GM18498 (cell line): ENCODE measurements around the gene KLC4.
"Not testable (repeated sequence)": the region's sequence is repeated elsewhere in the genome, so short reads cannot be mapped to it uniquely, and the experiment has no call there.

Experiments
- ATAC-seq: cut with Tn5 transposase; IDR thresholded peaks from one replicate; pipeline ENCODE4 v1.9.1; 2021; ENCODE audit warnings: mild to moderate bottlenecking, moderate library complexity; ENCODE audit not compliant: unreplicated experiment

KLC4 gene

GRCh38 chr6:43090559-43090956 is 31.1 kb downstream of the KLC4 start:
- no peak for ATAC-seq

- no peak for ATAC-seq
Measured at GRCh38 chr6:43091020-43091419, 31.6 kb downstream of the KLC4 start.

DNA sequence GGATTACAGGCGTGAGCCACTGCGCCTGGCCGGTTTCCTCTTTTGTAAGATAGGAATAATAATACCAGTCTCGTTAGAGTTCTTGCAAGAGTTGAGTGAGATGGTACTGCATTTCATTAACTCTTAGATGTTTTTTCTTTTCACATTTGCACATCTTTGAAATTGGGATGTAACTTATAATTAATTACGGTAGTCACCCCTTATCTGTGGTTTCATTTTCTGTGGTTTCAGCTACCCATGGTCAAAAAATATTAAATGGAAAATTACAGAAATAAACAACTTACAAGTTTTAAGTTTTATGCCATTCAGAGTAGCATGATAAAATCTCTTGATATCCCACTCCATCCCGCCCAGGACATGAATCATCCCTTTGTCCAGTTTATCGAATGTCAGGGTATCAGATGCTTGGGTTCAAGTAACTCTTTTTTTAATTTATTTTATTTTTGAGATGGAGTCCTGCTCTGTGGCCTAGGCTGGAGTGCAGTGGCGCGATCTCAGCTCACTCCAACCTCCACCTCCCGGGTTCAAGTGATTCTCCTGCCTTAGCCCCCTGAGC is 32.1 kb downstream of the KLC4 start:
- no peak for ATAC-seq

DNA sequence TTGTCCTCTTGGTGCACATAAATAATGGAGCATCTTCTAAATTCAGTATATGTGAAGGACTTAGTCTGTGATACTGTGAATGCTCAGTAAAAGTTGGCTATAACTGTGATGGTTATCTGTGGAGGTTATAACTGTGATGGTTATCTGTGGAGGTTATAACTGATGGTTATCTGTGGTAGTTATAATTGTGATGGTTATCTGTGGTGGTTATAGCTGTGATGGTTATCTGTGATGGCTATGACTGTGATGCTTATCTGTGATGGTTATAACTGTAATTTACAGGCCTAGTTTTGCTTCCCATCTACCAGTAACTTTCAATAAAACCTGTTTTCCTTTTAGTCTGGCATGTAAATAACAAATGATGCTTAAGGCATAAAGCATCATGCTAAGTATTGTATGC is 33.2 kb downstream of the KLC4 start:
- ATAC-seq, result no peak

DNA sequence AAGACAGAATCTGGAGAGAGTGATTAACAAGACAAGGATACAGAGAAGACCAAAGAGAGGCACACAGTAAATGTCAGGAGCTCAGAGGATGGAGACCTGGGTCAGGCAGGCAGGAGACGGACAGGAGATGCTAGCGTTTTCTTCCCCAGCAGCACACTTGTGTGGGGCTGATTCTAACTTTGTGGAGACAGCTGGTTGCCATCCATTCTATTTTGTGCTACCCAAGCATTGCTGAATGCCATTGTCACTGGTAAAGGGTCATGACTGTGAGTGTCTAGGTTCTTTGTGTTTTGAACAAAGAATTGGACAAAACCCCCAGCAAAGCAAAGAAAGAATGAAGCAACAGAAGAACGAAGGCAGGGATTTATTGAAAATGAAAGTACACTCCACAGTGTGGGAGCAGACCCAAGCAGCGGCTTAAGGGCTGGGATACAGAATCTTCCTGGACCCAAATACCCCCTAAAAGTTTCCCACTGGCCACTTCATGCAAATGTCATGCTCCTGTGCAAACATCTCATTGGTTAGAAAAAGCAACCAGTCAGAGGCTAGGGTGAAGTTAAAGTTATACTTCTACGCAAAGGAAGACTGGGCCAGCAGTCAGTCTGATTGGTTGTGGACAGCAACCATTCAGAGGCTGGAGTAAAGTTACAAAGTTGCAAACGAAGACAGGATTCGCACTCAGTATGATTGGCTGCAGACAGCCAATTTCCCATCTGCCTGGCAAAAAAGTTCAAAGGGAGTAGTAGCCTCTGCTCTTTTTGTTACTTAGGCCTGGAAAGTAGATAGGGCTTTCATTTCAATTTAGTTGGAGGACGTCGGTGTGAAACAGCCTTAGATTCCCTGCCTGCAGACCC is 34.2 kb downstream of the KLC4 start:
- no peak for ATAC-seq

GRCh38 chr6:43095939-43096338 is 36.5 kb downstream of the KLC4 start:
- no peak for ATAC-seq

GRCh38 chr6:43096451-43097097 is 37.1 kb downstream of the KLC4 start:
- no peak for ATAC-seq

DNA sequence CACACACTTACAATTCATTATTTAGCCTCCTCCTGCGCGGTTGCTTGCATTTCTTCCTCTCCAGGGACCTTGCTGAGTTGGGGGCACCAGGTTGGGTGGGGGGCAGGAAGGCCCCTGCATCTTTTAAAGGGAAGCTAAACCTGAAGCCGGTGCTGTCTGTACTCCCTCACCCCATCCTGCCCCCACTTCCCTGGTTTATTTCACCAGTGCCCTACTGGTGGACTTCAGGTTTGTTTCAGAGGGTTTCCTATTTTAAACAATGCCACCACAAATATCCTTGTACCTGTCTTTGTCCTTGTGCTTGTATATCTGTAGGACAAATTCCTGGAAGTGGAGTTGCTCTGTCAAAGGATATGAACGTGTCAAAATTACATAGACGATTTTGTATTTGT is 37.7 kb downstream of the KLC4 start:
- no peak for ATAC-seq

DNA sequence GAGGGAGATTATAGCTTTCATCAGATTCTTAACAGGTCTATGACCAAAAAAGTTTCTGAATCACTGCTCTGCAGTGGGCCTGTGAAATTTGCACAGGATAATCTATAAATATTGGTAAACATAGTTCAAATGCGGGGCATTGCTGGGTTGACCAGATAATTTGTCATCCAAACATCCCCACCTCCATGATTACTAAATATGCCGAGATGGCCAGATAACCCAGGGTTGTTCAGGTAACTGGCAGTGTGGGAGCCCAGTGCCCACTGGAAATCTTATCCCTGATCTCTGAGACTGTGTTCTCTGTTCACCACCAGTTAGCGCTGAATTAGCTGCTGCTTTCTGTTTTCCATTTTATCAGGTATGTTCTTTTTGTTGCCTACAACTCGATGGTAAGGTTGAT is 38.1 kb downstream of the KLC4 start:
- ATAC-seq, result no peak

DNA sequence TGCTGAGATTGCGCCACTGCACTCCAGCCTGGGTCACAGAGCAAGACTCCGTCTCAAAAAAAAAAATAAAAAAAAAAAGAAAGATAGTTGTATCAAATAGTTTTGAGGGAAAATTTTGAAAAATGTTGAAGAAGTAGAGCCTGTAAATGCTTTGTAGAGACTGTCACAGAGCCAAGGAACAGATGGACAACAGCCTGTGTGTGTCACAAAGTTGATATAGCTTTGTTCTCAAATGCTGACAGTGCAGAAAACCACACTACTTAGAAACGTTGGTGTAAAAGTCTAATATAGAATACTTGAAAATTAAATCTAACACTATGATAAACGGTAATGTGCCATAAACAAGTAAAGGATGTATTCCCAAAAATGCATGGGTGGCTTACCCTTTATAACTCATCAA is 42.1 kb downstream of the KLC4 start:
- ATAC-seq, result no peak

DNA sequence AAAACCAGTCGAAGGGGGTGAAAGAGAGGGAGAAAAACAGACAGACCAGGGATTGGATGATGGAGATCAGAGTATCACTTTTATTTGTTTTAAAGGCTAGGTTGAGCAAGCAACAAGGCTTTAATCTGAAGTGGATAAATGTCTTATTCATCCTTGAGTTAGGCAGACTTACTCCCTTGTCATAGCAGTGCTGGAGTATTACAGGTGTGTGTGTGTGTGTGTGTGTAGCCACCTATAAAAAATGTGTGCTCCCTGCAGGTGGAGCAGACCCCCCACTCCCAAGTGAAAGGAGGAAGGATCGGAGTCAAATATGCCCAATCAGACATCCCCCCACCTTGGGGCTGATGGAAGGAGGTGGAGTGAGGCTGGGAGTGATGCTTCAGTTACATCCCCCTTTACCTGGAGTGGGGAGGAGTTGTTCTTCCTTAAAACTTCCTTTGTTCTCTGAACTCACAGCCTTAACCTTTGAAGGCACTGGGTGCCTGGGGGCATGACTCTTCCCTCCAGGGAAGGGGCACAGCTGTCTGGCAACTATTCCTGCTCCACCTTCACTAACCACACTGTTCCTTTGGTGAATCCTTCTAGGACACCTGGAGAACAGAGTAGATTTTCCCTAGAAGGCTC is 43.9 kb downstream of the KLC4 start:
- ATAC-seq, result no peak

- no peak for ATAC-seq
Measured at GRCh38 chr6:43105538-43106222, 46.2 kb downstream of the KLC4 start.

- no peak for ATAC-seq
Measured at GRCh38 chr6:43107344-43108062, 48.1 kb downstream of the KLC4 start.

DNA sequence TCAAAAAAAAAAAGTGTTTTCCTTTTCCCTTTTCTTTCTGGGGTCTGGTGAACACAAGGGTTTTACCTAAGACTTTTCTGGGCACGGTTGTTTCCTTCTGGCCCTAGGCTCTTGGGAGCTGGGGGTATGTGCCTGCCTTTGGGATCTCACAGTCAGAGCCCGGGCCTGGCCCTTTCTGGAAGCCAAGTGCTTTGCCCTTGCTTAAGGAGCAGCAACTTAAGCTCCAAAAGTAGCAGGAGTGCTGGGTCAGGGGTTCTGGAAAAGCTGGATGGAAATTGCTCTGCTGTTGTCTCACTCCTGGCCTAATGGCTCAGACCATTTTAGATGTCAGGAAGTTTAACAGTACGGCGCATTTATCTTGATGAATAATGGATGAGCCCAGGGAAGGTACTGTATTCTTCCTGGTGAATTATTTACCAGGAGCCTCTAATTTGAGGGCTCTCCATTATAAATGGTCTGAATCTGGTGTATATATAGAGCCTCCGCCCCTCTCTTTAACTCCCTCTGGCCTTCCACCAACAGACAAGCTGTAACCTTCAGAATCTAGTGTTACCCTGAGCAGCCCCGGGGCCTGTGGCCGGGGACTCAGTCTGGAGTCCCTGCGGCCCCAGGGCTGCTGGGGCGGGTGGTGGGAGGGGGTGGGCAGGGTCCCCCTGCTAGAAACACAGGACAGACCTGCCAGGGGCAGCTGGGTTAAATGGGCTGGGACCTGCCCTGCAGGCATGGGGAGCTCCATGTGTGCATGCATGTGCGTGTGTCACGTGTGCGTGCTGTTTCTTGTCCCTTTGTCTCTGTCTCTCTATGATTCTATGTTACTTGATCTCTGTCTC is 54.2 kb downstream of the KLC4 start:
- no peak for ATAC-seq

- ATAC-seq, result no peak
Measured at GRCh38 chr6:43115365-43115764, 55.9 kb downstream of the KLC4 start.

GRCh38 chr6:43117466-43117865 is 58.0 kb downstream of the KLC4 start:
- not testable (repeated sequence) for ATAC-seq

DNA sequence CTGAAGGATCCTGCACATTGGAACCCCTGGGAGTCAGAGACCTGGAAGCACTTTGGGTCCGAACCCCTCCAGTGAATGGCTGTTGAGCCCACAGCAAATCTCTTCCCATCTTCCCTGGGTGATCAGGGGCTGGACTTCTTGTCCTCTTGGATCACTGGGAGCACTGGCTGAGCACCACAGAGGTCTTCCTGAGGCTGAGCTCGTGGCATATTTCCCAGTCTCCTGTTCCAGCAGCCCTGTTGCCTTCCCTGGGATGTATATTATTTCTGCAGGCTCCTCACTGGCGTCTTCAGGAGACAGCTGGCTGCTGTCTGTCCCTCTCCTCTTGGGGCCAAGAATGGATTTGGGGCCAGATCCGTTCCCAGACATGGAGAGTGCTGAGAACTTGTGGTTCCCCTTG is 60.1 kb downstream of the KLC4 start:
- ATAC-seq, result no peak

DNA sequence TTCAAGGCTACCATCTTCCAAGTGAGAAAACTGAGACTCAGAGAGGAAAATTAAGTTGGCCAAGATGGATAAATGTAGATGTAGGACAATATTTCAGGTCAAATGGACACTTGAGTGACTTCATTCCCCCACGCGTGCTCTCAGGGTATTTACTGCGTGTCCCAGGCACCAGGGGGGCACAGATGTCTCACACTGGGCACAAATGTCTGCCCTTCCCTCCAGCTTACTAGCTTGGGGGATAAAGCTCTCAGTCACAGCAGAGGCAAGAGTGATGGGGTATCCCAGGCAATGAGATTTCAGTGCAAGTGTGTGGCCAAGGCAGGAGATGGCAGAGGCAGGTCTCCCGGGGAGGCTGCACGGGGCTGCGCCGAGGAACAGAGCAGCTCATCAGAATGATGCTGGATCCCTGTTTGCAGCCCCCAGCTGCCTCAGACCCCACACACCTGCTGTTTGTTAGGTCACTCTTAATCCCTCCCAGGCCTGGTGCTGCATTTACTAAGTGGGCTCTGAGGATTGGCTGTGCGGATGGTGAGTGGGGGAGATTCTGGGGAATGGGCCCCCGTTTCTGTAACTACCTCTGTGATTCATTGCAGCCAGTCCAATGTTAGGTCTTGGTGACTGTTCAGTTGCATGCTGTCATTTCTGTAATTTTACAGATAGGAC is 60.8 kb downstream of the KLC4 start:
- no peak for ATAC-seq
